HEK293 (cell line): Measurements from ENCODE around the gene HOXC10.

Experiments used
- CTCF ChIP-seq: fragments of 450-650 bp; formaldehyde crosslinking; IDR thresholded peaks from 2 replicates; pipeline ENCODE4 v1.5.1; 2016; ENCODE audit warnings: missing biosample characterization, missing genetic modification characterization
- KLF16 ChIP-seq: fragments of 450-650 bp; formaldehyde crosslinking; IDR thresholded peaks from 2 replicates; pipeline ENCODE4 v1.5.1; 2017; ENCODE audit warnings: missing biosample characterization, missing genetic modification characterization
- KLF9 ChIP-seq: fragments of 450-650 bp; formaldehyde crosslinking; IDR thresholded peaks from 2 replicates; pipeline ENCODE4 v1.5.1; 2016; ENCODE audit warnings: missing biosample characterization, missing genetic modification characterization, low read depth
- ZBTB17 ChIP-seq: fragments of 450-650 bp; formaldehyde crosslinking; IDR thresholded peaks from 2 replicates; pipeline ENCODE4 v1.5.1; 2016; ENCODE audit warnings: missing biosample characterization, missing genetic modification characterization
- ZNF366 ChIP-seq: fragments of 450-650 bp; formaldehyde crosslinking; conservative IDR thresholded peaks from 2 replicates; pipeline ENCODE4 v1.5.1; 2016; ENCODE audit warnings: missing biosample characterization, missing genetic modification characterization
- ZNF416 ChIP-seq: fragments of 450-650 bp; formaldehyde crosslinking; IDR thresholded peaks from 2 replicates; pipeline ENCODE4 v1.5.1; 2016; ENCODE audit warnings: missing biosample characterization, missing genetic modification characterization
- ZNF776 ChIP-seq: fragments of 450-650 bp; formaldehyde crosslinking; IDR thresholded peaks from 2 replicates; pipeline ENCODE4 v1.5.0; 2017; ENCODE audit warnings: missing biosample characterization, missing genetic modification characterization, borderline replicate concordance

- TF ChIP-seq KLF9 (tag by site-specific recombination) (no peak), CTCF (no peak), KLF16 (tag by site-specific recombination) (peak; percentile 59; the same call in 1 of the 2 replicates), ZBTB17 (tag by site-specific recombination) (no peak; the same call in 1 of the 2 replicates), ZNF416 (tag by site-specific recombination) (no peak), ZNF776 (no peak), ZNF366 (0 out of 2 replicates have a peak, but pooled peaks have one; percentile 36)
Observed at GRCh38 chr12:53964315-53964713, 20.6 kb upstream of the HOXC10 start.
